ENCODE measurements around the gene WDR48. TPM values are rescaled to one million over a fixed set of nuclear protein-coding genes. Genes with fewer than 3 reads are reported as not detected.

The WDR48 gene
- total RNA-seq: 10 to 100 TPM; 57.5 to 60.4 TPM
- 65.4 TPM for polyA plus RNA-seq (2013, experiment 1 of 2)
- 57.8 TPM for polyA plus RNA-seq (2013, experiment 2 of 2)
- long read RNA-seq, experiment 1, partial matches to known transcripts: 8 of 14 reads
- long read RNA-seq, experiment 1, other reads (novel, unspliced or antisense): 3 of 14 reads
- long read RNA-seq, experiment 2, transcript WDR48-201 (19 exons, 3,707 nt): major isoform, 67 of 90 reads
- long read RNA-seq, experiment 2, partial matches to known transcripts: 9 of 90 reads
- long read RNA-seq, experiment 2, other reads (novel, unspliced or antisense): 14 of 90 reads
- long read RNA-seq, experiment 3, transcript WDR48-201 (19 exons, 3,707 nt): major isoform, 192 of 257 reads
- long read RNA-seq, experiment 3, partial matches to known transcripts: 40 of 257 reads
- long read RNA-seq, experiment 3, other reads (novel, unspliced or antisense): 25 of 257 reads
- long read RNA-seq, experiment 4, partial matches to known transcripts: 3 of 11 reads
- long read RNA-seq, experiment 4, other reads (novel, unspliced or antisense): 4 of 11 reads

- Histone ChIP-seq H3K27me3 (ENCODE audit: control insufficient read depth, insufficient read depth, low read length, poor library complexity, severe bottlenecking) (no peaks in the 10 kb centered on the region), H3K4me1 (ENCODE audit: control insufficient read depth, insufficient read depth, low read length) (no peaks in the 10 kb centered on the region), H3K36me3 (ENCODE audit: control insufficient read depth, insufficient read depth, low read length) (no peaks in the 10 kb centered on the region), H3K4me3 (ENCODE audit: low read length) (peak within 1 kb of the TSS; percentile 86), H3K9ac (ENCODE audit: extremely low read depth, low read length, poor library complexity, severe bottlenecking) (peak within 1 kb of the TSS; percentile 89), H3K9me3 (ENCODE audit: control insufficient read depth, low read length) (no peaks in the 10 kb centered on the region), H3K27ac (ENCODE audit: low read depth, low read length) (peak within 1 kb of the TSS; percentile 96)
- peak within 1 kb of the TSS; percentile 79 for H3K4me3 Mint-ChIP-seq
- no peaks in the 10 kb centered on the region for H3K9me3 Mint-ChIP-seq
- H3K27me3 Mint-ChIP-seq (ENCODE audit: insufficient read depth): no peaks in the 10 kb centered on the region
- no peaks in the 10 kb centered on the region for H3K36me3 Mint-ChIP-seq (ENCODE audit: low read depth)
- 2 to 27% methylated on average over 8 to 68 of the region's 68 CpGs for WGBS, 2 experiments (ENCODE audit: insufficient coverage in 1 of 2, insufficient read length in 1 of 2)
- no peak for TF ChIP-seq CTCF (conservative IDR thresholded peaks at IDR 0.05)
- DNase-seq: peak; percentile 97
- H3K4me1 Mint-ChIP-seq: peaks cover 14% of the 10 kb centered on the region
- peak within 1 kb of the TSS; percentile 98 for H3K27ac Mint-ChIP-seq
These were observed at the start of gene WDR48, which contains the start of gene SCN11A for GRCh38 chr3:39051649-39052561. Gene WDR48, plus strand, starts transcription at chr3:39052016. Its CDS starts 10 bp downstream, at chr3:39052026. Gene SCN11A, minus strand, starts transcription at chr3:39051944. Its CDS starts 101,582 bp downstream, at chr3:38950362.

DNA sequence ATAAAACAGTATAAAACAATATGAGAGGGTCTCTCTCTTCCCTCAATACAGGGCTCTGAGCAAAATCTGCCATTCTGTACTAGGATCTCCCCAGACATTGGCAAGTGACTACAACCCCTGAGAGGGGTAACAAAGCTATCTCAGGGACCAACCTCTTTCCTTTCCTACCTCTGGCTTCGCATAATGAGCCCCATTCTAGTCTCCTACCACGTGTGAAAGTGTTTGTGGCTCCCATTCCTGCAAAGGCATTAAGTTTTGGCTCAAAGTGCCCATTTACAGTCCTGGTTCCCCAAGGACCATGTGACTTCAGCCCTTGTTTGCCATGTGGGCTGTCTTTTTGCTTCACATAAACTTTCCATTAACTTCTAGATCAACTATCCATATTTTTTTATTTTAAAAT is 46.5 kb upstream of the WDR48 start:
- no peaks in the 10 kb centered on the region for H3K4me1 ChIP-seq (ENCODE audit: control insufficient read depth, insufficient read depth, low read length)
- no peaks in the 10 kb centered on the region for H3K27me3 Mint-ChIP-seq (ENCODE audit: insufficient read depth)
- no peak overlapping the region for H3K27ac ChIP-seq (ENCODE audit: low read depth, low read length)
- H3K4me1 Mint-ChIP-seq: no peaks in the 10 kb centered on the region
- no peak overlapping the region for H3K27ac Mint-ChIP-seq
- peaks cover 3% of the 10 kb centered on the region for H3K9me3 Mint-ChIP-seq
- no peak overlapping the region for H3K9ac ChIP-seq (ENCODE audit: extremely low read depth, low read length, poor library complexity, severe bottlenecking)
- H3K27me3 ChIP-seq (ENCODE audit: control insufficient read depth, insufficient read depth, low read length, poor library complexity, severe bottlenecking): no peaks in the 10 kb centered on the region
- H3K36me3 ChIP-seq (ENCODE audit: control insufficient read depth, insufficient read depth, low read length): no peaks in the 10 kb centered on the region
- no peak overlapping the region for H3K4me3 ChIP-seq (ENCODE audit: low read length)
- no peak for DNase-seq
- H3K9me3 ChIP-seq (ENCODE audit: control insufficient read depth, low read length): no peaks in the 10 kb centered on the region
- no peaks in the 10 kb centered on the region for H3K36me3 Mint-ChIP-seq (ENCODE audit: low read depth)
- H3K4me3 Mint-ChIP-seq: no peak overlapping the region
- no peak for TF ChIP-seq CTCF (conservative IDR thresholded peaks at IDR 0.05)
- WGBS, 2 experiments (ENCODE audit: insufficient coverage in 1 of 2, insufficient read length in 1 of 2): 56 to 69% methylated on average over 2 of the region's 2 CpGs

- H3K27ac Mint-ChIP-seq: no peak overlapping the region
These were observed 40.6 kb upstream of the WDR48 start for GRCh38 chr3:39011191-39011736.

More at GRCh38 chr3:39011191-39011736, 40.6 kb upstream of the WDR48 start:
- WGBS, 2 experiments (ENCODE audit: insufficient coverage in 1 of 2, insufficient read length in 1 of 2): 91 to 100% methylated on average over 2 of the region's 2 CpGs
- no peak overlapping the region for H3K4me3 ChIP-seq (ENCODE audit: low read length)
- peaks cover 3% of the 10 kb centered on the region for H3K9me3 Mint-ChIP-seq
- no peak for TF ChIP-seq CTCF (conservative IDR thresholded peaks at IDR 0.05)
- no peaks in the 10 kb centered on the region for H3K27me3 Mint-ChIP-seq (ENCODE audit: insufficient read depth)
- no peaks in the 10 kb centered on the region for H3K36me3 Mint-ChIP-seq (ENCODE audit: low read depth)
- H3K9me3 ChIP-seq (ENCODE audit: control insufficient read depth, low read length): no peaks in the 10 kb centered on the region
- no peak overlapping the region for H3K9ac ChIP-seq (ENCODE audit: extremely low read depth, low read length, poor library complexity, severe bottlenecking)
- H3K27me3 ChIP-seq (ENCODE audit: control insufficient read depth, insufficient read depth, low read length, poor library complexity, severe bottlenecking): no peaks in the 10 kb centered on the region
- no peak overlapping the region for H3K27ac ChIP-seq (ENCODE audit: low read depth, low read length)
- H3K4me3 Mint-ChIP-seq: no peak overlapping the region
- H3K36me3 ChIP-seq (ENCODE audit: control insufficient read depth, insufficient read depth, low read length): no peaks in the 10 kb centered on the region
- peaks cover 7% of the 10 kb centered on the region for H3K4me1 Mint-ChIP-seq
- no peaks in the 10 kb centered on the region for H3K4me1 ChIP-seq (ENCODE audit: control insufficient read depth, insufficient read depth, low read length)
- no peak for DNase-seq
